ENCODE results near the gene SF3B4. TPM values are rescaled to one million over a fixed set of nuclear protein-coding genes. Genes with fewer than 3 reads are reported as not detected.

SF3B4 gene
- total RNA-seq, 1 donor from 2014 or later = 12.2 TPM

DNA sequence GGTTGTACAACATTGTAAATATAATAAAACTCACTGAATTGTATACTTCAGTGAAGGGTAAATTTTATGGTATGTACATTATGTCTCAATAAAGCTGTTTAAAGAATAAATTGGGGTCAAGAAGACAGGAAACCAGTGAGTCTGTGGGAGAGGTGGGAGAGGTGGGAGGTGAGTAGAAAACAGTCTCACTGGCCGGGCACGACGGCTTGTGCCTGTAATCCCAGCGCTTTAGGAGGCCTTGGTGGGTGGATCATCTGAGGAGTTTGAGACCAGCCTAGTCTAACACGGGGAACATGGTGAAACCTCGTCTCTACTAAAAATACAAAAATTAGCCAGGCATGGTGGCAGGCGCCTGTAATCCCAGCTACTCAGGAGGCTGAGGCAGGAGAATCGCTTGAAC lies 4.9 kb upstream of the SF3B4 start:
- DNase-seq = no peak

- no peak for DNase-seq
Measured at GRCh38 chr1:149931212-149931790, 3.7 kb upstream of the SF3B4 start.

DNA sequence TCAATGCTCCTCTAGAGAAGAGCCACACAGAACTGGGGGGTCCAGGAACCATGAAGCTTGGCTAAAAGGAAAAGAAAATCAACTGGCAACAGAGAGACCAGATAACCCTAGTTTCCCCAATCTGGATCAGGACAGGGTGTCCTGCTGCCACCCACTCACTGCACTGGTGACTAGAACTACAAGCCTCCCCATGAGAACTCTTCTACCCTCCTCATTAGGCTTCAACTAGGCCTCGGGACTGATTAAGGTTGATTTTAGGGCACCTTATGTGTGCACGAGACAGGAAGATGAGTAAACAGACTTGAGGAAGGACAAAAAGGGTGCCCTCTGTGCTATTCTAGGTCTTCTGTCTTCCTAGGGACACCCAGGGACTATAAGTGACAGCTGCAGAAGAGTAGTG lies 2.3 kb upstream of the SF3B4 start:
- no peak for DNase-seq

DNA sequence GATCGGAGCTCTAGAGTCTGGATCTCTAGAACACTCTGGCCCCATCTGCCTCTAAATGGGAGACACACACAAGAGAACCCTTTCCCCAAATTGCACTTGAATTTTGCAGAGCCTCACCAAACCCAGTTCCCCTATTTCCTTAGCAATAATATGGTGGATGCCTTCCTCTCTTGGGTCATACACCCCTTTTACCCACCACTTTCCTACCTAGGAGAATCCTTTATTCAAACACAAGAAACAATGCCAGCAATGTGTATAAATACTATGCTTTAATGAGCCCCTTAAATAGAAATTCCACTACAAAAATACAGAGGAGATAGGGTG lies 760 bp upstream of the SF3B4 start:
- no peak for DNase-seq

DNA sequence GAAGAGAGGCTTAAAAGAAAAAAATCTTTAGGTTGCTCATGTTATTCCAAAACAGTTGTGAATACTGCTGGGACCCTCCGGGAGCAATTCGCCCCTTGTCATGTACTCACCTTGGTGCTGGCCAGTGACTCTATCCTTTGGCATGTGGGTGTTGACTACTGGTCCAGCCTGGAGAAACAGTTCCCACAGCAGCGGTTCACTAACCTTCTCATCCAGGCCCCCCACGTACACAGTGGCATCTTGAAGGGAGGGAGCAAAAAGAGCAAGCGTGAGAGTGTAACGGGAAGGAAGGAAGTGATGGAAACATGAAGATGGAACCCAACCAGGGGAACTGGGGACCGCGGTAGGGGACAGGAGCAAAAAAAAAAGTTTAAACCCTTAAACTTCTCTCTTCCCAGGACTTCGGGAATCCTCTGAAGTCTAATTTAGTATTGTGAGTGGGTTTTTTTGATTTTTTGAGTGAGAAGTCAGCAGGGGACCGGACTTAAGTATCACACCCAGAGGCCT lies 494 bp downstream of the SF3B4 start:
- no peak for DNase-seq

GRCh38 chr1:149926296-149926695 lies 1.3 kb downstream of the SF3B4 start:
- DNase-seq = no peak

- no peak for DNase-seq
Measured at GRCh38 chr1:149925751-149926150, 1.9 kb downstream of the SF3B4 start.

- no peak for DNase-seq
Measured at GRCh38 chr1:149925345-149925744, 2.3 kb downstream of the SF3B4 start.

- DNase-seq = no peak
Measured at GRCh38 chr1:149923626-149924025, 4.0 kb downstream of the SF3B4 start.

GRCh38 chr1:149917571-149918144 lies 9.9 kb downstream of the SF3B4 start, which contains the start of gene SV2A:
Gene SV2A, minus strand, starts transcription at chr1:149917844. Its CDS starts 4,004 bp downstream, at chr1:149913840.
- DNase-seq = no peak

- no peak for DNase-seq
Measured at GRCh38 chr1:149916898-149917252, 10.7 kb downstream of the SF3B4 start.

DNA sequence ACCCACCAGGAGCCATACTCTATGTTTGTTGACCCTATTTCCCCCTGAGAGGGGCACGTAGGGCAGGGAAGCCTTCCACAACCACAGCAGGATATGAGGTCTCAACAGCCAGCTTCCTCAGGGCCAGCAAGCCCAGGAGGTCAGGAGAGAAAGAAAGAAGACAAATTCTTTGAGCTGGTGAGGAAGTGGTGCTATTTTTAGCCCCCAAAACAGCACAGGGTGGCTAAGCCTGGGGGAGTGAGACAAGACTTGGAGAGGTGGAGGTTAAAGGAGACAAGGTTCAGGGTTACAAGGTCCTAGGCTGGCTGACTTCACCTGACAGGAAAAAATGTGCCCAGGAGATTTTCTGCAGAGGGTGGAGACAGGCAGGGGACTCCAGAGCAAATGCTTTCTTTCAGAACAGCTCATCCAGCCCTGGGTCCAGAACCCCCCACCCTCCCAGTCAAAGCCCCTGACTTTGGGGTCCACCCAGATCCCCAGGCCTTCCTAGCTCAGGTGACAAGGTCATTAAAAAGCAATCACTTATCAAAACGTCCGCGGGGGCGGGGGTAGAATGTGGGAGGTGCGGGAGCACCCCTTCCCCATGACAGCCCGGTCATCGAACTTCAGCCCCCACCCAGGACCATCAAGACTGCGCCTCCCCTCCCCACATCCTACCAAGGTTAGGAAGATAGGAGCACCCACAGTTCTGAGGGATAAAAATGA lies 11.3 kb downstream of the SF3B4 start:
- no peak for DNase-seq

DNA sequence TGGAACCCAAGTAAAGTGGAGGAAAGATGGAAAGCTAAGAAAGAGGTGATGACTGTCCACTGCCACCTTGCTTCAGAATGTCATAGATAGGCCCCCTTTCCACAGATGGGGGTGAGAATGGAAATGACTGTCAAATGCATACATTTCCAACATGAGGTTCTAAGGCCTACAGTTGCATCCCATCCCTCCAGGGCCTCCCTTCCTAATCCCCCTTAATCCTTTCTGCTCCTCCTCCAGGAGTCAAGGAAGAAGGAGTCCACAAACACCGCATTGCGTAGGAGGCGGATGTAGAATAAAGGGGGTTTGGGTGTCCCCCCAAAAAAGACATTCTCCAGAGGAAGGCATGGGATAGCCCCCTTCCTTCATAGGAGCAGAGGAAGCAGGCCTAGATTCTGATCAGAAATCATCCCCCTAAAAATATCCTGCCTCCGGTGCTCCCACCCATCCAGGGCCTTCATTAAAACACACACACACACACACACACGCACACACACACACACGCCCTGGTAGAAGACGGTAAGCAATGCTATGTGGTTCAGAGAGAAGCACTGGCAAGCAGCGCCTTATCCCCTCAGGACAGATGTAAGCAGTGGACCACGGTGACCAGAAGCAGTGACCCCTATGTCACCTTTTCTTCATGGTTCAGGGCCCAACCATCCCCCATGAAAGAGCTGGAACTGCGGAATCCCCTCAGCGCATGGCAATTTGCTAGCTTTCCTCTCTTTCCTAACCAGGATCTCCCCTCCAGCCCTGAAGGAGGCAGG lies 12.0 kb downstream of the SF3B4 start:
- DNase-seq = no peak

DNA sequence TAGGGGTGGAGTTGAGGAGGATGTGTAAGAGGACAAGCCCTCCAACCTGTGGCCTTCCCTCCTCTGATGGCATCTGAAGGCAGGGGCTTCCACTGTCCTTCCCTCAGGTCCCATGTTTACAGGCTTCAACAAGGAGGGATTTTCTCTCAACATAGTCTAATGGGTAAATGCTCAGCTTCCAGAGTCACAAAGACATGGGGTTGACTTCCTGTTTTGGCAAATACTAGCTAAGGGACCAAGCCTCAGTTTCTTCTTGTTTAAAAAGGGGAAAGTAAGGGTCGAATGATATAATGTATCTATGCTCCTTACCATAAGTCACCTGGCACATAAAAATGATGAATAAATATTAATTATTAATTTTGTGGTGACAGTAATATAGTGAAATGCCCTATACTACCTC lies 13.1 kb downstream of the SF3B4 start:
- no peak for DNase-seq

GRCh38 chr1:149906570-149907075 lies 21.0 kb downstream of the SF3B4 start:
- no peak for DNase-seq

- no peak for DNase-seq
Measured at GRCh38 chr1:149903836-149904491, 23.6 kb downstream of the SF3B4 start.

DNA sequence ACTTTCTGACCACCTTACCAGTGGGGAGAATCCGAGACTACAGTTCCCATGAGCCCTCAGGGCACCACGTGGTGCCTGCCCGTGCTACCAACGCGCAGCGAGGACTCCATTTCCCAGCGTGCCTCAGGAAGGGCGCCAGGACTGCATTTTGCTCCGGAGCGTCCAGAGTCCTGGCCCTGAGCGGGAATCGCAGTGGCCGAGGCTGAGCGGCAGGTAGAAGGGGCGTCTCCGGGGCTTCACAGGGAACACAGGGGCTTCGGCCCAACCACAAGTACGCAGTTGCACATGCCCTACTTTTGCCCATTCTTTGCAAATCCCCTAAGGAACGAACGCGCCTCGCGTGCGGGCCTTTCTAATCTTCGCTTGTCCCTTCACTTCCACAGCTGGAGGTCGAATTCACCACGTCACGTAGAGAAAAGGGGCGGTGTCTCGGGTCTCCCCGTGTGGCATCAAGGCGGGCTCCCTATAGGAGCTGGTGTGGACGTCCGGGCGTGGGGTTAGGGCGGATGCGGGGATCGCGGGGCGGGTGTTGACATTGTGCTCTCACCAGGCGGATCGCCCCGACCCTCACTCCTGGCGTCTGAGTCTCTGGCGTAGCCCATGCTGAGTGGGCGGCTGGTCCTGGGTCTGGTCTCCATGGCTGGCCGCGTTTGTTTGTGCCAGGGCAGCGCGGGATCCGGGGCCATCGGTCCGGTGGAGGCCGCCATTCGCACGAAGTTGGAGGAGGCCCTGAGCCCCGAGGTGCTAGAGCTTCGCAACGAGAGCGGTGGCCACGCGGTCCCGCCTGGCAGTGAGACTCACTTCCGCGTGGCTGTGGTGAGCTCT lies 27.9 kb downstream of the SF3B4 start, which contains the start of gene BOLA1:
Gene BOLA1, plus strand, starts transcription at position 109 of the 825 bp plus-strand sequence. Its CDS starts 492 bp downstream, at position 601.
- DNase-seq = peak; percentile 89

GRCh38 chr1:149896575-149896974 lies 31.0 kb downstream of the SF3B4 start:
- no peak for DNase-seq

GRCh38 chr1:149888999-149889289 lies 38.7 kb downstream of the SF3B4 start:
- no peak for DNase-seq

DNA sequence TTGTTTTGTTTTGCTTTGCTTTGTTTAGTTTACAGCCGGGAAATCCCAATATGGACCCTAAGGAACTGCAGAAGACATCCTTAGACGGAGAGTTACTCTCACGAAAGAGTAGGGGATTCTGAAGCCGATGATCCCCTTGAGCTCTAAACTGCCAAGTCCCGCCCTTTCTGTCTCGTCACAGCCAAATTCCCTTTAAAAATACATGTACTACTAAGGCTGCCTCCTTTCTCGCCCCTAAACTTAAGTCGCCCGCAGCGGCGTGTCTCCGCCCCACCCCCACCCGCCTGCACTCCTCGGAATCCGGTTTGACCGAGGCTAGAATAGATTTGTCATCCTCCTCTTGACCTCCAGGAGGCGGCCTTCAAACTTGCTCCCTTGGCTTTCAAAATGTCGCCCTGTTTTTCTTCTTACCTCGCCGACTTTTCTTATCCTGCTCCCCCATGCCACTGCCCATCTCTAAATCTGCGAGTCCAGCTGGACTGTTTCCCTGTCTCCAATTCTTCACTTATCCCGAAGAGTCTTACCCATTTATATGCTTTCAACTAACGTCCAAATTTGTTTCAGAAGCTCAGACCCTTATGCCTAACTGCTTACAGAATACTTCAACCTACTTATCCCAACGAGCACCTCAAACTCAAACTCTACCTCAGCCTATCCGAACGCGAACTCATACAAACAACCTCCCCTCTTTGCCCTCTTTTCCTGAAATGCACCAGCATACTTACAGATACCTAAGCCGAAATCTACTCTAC lies 39.2 kb downstream of the SF3B4 start:
- peak; percentile 95 for DNase-seq

Measured in skin of body (tissue), 2 donors.